Adipocyte (in vitro differentiated cells): ENCODE data around the gene THRB.
A peak's percentile ranks its signal among the peaks of the same experiment; 100 is the strongest.

Source experiments
- DNase-seq: peaks from one replicate; pipeline ENCODE4 v3.0.0-alpha.2; 2015; ENCODE audit warnings: low read depth
- H3K27me3 ChIP-seq: replicated peaks from 2 replicates; pipeline ENCODE4 v1.7.0; 2013; ENCODE audit warnings: mild to moderate bottlenecking, low read length, moderate library complexity; ENCODE audit not compliant: control insufficient read depth, insufficient read depth
- H3K36me3 ChIP-seq: 2 replicates; pipeline ENCODE4 v1.7.0; 2013; ENCODE audit warnings: low read length, mild to moderate bottlenecking, moderate library complexity; ENCODE audit not compliant: control insufficient read depth, insufficient read depth, severe bottlenecking
- H3K4me1 ChIP-seq: 2 replicates; pipeline ENCODE4 v1.7.0; 2013; ENCODE audit warnings: mild to moderate bottlenecking, low read length, moderate library complexity; ENCODE audit not compliant: control insufficient read depth, insufficient read depth
- H3K4me3 ChIP-seq: 2 replicates; pipeline ENCODE4 v1.7.0; 2013; ENCODE audit warnings: mild to moderate bottlenecking, low read length, moderate library complexity
- H3K9ac ChIP-seq: 2 replicates; pipeline ENCODE4 v1.7.0; 2013; ENCODE audit warnings: mild to moderate bottlenecking, low read length, moderate library complexity
- H3K9me3 ChIP-seq: 2 replicates; pipeline ENCODE4 v1.7.0; 2013; ENCODE audit warnings: mild to moderate bottlenecking, low read length, moderate library complexity; ENCODE audit not compliant: control insufficient read depth

The THRB gene

GRCh38 chr3:24227635-24228034, 267.0 kb downstream of the THRB start:
- H3K4me3 ChIP-seq = no peak overlapping the region
- peaks cover 3% of the 10 kb centered on the region for H3K36me3 ChIP-seq
- H3K9me3 ChIP-seq = no peaks in the 10 kb centered on the region
- H3K27me3 ChIP-seq = no peaks in the 10 kb centered on the region
- peaks cover 10% of the 10 kb centered on the region for H3K4me1 ChIP-seq
- no peak overlapping the region for H3K9ac ChIP-seq
- DNase-seq = no peak

DNA sequence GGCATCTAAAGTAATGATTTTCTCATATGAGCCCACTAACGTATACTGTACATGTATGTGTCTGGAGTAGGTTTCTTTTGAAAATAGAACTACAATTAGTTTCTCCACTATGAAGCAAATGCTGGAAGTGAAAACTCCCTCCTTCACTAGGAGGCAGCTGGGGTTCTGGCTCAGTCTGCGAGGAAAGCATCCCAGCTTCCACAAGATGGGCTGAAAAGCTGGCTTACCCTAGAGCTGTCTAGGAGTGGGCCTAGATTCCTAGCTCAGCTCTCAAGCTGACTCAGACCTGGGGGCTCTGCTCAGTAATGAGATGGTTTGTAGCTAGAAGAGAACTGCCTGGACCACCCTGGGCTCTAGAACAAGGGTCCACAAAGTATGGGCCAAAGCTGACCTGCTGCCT, 268.3 kb downstream of the THRB start:
- peaks cover 10% of the 10 kb centered on the region for H3K4me1 ChIP-seq
- DNase-seq = no peak
- no peaks in the 10 kb centered on the region for H3K9me3 ChIP-seq
- H3K9ac ChIP-seq = no peak overlapping the region
- H3K4me3 ChIP-seq = no peak overlapping the region
- H3K36me3 ChIP-seq = peaks cover 3% of the 10 kb centered on the region
- H3K27me3 ChIP-seq = no peaks in the 10 kb centered on the region

GRCh38 chr3:24225385-24225950, 269.2 kb downstream of the THRB start:
- H3K4me3 ChIP-seq = no peak overlapping the region

DNA sequence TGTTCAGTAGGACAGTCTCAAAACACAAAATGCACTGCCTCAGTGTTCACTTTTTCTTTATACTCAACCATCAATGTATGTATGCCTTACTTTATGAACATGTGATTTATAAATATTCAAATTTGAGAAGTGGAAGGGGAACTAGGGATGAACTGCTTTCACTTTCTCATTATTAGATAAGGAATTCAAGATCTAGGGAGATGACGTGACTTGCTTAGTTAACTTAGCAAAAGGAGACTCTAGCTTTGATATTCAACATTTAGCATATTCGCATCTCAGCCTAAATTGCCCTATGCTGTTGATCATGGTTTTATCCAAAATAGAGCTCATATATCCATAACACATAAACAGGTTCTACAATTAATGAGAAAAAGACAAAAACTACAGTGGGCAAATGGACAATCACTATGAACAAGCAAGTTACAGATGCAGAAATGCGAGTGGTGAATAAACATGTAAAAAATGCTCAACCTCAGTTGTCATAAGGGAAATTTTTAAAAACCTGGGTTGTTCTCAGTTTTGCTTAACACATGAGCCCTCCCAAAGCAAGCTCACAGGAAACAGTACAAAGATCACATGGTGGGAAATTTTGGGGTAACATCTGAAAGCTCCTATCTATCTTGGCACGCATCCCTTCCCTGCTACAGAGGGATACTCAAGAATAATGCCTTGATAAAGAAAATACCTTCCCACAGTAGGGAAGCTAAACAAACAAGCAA, 269.8 kb downstream of the THRB start:
- DNase-seq = no peak
- Histone ChIP-seq H3K27me3 (no peaks in the 10 kb centered on the region), H3K4me3 (no peak overlapping the region), H3K9ac (no peak overlapping the region), H3K36me3 (peaks cover 3% of the 10 kb centered on the region), H3K4me1 (peaks cover 18% of the 10 kb centered on the region), H3K9me3 (no peaks in the 10 kb centered on the region)

More at GRCh38 chr3:24225385-24225950, 269.2 kb downstream of the THRB start:
- Histone ChIP-seq H3K9me3 (no peaks in the 10 kb centered on the region), H3K36me3 (peaks cover 3% of the 10 kb centered on the region), H3K27me3 (no peaks in the 10 kb centered on the region), H3K4me1 (peaks cover 16% of the 10 kb centered on the region), H3K9ac (no peak overlapping the region)
- DNase-seq = no peak

DNA sequence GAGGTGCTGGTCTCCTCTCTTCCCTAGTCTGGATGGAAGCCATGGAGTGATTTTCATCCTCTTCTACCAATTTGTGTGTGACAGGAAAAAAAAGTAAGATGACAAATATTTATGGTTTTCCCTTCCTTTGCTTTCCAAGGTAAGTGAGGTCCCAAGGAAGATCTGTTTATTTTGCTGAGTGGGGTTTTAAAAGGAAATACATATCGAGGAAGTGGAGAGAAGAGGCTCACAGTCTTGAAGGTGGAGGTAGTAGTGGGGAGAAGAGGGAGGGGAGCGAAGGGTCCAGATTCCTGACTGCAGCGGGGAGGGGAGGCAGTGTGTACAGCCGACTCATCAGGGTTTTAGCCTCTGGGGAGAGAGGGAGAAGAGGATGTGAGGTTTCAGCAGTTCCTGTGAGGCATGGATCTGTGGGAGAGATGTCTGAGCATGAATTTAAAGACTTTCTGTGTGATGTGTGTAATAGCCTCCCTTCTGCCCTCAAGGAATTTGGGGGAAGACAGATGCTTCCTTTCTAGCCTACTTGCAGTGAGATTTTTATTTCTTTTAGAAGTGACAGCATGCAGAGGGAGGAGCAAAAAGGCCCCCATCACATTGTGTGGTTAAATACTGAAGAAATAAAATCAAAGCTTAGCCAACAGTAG, 272.4 kb downstream of the THRB start:
- no peaks in the 10 kb centered on the region for H3K27me3 ChIP-seq
- no peak overlapping the region for H3K9ac ChIP-seq
- peaks cover 18% of the 10 kb centered on the region for H3K4me1 ChIP-seq
- no peaks in the 10 kb centered on the region for H3K36me3 ChIP-seq
- H3K4me3 ChIP-seq = no peak overlapping the region
- no peaks in the 10 kb centered on the region for H3K9me3 ChIP-seq
- DNase-seq = no peak

DNA sequence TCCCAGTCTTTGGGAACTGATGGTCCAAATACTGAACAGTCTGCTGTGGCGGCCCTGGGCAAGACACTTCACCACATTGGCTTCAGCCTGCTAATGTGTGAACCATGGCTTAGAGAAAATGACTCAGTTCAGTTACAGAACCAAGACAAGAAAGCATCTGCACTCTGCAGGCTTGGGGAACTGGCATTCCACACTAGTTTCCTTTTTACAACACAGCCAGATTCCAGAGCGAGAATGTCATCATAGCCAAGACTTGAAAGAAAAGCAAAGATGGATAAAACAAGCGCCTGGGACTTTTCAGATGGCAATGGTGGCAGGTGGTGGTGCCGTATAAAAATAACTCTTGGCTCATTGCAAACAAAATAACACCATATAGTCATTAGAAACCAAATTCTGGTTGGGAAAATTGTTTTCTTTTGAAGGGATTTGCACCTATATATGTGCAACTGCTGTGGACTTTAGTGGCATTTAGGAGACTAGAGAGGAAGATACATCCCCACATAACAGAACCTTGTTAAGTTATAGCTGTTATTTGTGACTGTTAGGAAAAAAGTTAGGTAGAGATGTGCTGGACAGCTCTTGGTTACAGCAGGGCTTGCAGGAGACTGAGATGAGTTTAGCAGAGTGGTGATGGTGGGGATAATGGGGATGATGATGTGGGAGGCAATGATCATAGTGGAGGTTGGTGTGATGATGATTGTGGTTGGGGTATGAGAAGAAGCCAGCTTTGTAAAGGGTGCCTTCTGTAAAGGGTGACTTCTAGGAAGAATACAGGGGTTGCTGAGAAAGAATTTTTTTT, 273.6 kb downstream of the THRB start:
- H3K4me3 ChIP-seq = no peak overlapping the region
- peak; percentile 94 for DNase-seq

DNA sequence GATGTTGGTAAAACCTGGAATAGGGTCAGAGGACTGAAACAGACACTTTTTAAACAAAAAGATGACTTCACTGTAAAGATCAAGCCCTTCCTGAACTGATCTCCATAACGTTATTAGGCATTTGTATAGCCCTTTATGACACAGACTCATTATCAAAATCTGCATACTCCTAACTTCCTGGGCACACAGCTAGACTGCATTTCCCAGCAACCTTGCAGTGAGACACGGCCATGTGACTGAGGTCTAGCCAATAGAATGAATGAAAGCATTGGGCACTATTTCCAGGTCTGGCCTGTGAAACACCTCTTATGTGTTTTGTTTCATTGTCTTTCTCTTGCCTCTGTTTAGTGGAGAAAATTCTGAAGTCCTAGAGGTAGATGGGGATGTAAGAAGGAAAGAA, 279.1 kb downstream of the THRB start:
- Histone ChIP-seq H3K4me1 (peaks cover 22% of the 10 kb centered on the region), H3K36me3 (no peaks in the 10 kb centered on the region), H3K27me3 (no peaks in the 10 kb centered on the region), H3K4me3 (no peak overlapping the region), H3K9ac (no peak overlapping the region), H3K9me3 (no peaks in the 10 kb centered on the region)
- no peak for DNase-seq

More for the DNA sequence above, 273.6 kb downstream of the THRB start:
- Histone ChIP-seq H3K27me3 (no peaks in the 10 kb centered on the region), H3K36me3 (no peaks in the 10 kb centered on the region), H3K9me3 (no peaks in the 10 kb centered on the region), H3K9ac (no peak overlapping the region), H3K4me1 (peaks cover 18% of the 10 kb centered on the region)

DNA sequence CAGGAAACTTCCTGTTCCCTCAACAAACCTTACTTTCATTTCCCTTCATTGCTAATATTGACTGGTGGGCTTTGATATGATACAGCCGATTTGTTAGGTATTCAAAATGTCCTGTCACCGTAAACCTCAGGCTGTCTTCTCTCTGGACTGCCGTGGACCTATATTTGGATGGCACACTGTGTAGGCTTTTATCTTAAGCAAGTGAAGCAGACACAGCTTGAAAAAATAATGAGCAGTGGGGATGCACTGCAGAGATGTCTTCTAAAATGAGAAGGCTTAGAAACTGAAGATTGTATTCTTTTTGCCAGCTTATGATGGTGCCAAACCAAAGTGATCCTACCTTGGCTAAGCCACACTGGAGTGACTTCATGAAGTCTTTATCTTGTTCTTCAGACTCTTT, 283.3 kb downstream of the THRB start:
- Histone ChIP-seq H3K36me3 (no peaks in the 10 kb centered on the region), H3K9ac (no peak overlapping the region), H3K4me1 (peaks cover 20% of the 10 kb centered on the region), H3K4me3 (no peak overlapping the region), H3K27me3 (no peaks in the 10 kb centered on the region), H3K9me3 (no peaks in the 10 kb centered on the region)
- no peak for DNase-seq

DNA sequence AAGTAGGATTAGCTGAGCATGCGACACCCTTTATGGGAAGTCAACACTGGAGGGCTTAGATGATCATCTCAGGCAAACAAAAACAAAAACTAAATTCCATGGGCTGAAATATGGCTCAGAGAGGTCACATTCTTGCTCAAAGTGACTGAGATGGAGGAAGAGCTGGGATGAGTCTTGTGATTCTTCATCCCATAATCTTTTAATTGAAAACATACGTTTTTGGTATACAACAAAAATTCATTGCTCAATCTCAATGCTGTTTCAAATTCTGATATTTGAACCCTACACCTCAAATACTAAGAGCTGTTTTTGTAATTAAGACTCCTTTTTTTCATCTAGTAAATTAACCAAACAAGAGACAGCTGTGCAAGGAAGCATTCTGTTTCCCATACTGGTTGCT, 292.6 kb downstream of the THRB start:
- H3K4me3 ChIP-seq = no peak overlapping the region
- H3K27me3 ChIP-seq = no peaks in the 10 kb centered on the region
- H3K4me1 ChIP-seq = peaks cover 19% of the 10 kb centered on the region
- H3K9ac ChIP-seq = no peak overlapping the region
- peak; percentile 63 for DNase-seq
- no peaks in the 10 kb centered on the region for H3K36me3 ChIP-seq
- no peaks in the 10 kb centered on the region for H3K9me3 ChIP-seq

DNA sequence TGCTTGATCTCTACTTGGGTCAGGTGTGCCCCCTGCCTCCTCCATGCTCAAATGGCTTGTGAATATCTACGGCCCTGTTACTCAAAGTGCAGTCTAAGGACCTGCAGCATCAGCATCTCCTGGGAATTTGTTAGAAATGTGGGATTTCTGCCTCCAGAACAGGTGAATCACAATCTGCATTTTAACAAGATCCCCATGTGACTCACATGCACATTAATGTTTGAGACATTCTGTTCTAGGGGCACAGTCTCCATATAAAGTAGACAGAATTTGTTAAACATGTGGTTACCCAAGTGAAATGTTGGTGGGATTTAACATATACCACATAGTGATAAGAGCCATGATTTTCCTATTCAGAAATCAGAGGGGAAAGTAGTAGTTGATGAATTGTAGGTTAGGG, 293.3 kb downstream of the THRB start:
- DNase-seq = no peak
- H3K9ac ChIP-seq = no peak overlapping the region
- no peaks in the 10 kb centered on the region for H3K9me3 ChIP-seq
- no peak overlapping the region for H3K4me3 ChIP-seq
- H3K4me1 ChIP-seq = peaks cover 21% of the 10 kb centered on the region
- H3K36me3 ChIP-seq = no peaks in the 10 kb centered on the region
- no peaks in the 10 kb centered on the region for H3K27me3 ChIP-seq

- no peak overlapping the region for H3K4me3 ChIP-seq
These were observed 294.8 kb downstream of the THRB start for GRCh38 chr3:24199775-24200247.

More at GRCh38 chr3:24199775-24200247, 294.8 kb downstream of the THRB start:
- peak; percentile 78 for DNase-seq
- H3K9me3 ChIP-seq = no peaks in the 10 kb centered on the region
- H3K36me3 ChIP-seq = no peaks in the 10 kb centered on the region
- H3K4me1 ChIP-seq = peaks cover 22% of the 10 kb centered on the region
- no peak overlapping the region for H3K9ac ChIP-seq
- H3K27me3 ChIP-seq = no peaks in the 10 kb centered on the region
